Trophoblast cell (in vitro differentiated cells and primary cell): ENCODE results near the gene GFPT2.

Source experiments
- DNase-seq, 2 donors: peaks; one replicate each; pipeline ENCODE4 v3.0.0-alpha.2; 2016
- H2AFZ ChIP-seq: 2 replicates; pipeline ENCODE4 v1.6.1; 2013; ENCODE audit warnings: low read length, moderate library complexity, mild to moderate bottlenecking; ENCODE audit not compliant: insufficient read depth, poor library complexity
- H2AK5ac ChIP-seq: 2 replicates; pipeline ENCODE4 v1.6.1; 2013; ENCODE audit warnings: mild to moderate bottlenecking, low read length
- H2BK120ac ChIP-seq: 2 replicates; pipeline ENCODE4 v1.6.1; 2013; ENCODE audit warnings: low read length, mild to moderate bottlenecking, moderate library complexity; ENCODE audit not compliant: insufficient read depth, poor library complexity
- H2BK12ac ChIP-seq: 2 replicates; pipeline ENCODE4 v1.6.1; 2013; ENCODE audit warnings: mild to moderate bottlenecking, low read length, moderate library complexity
- H2BK5ac ChIP-seq: 2 replicates; pipeline ENCODE4 v1.6.1; 2013; ENCODE audit warnings: low read length, low read depth, moderate library complexity, mild to moderate bottlenecking; ENCODE audit not compliant: poor library complexity
- H3K14ac ChIP-seq: 2 replicates; pipeline ENCODE4 v1.6.1; 2013; ENCODE audit warnings: mild to moderate bottlenecking, low read length
- H3K18ac ChIP-seq: 2 replicates; pipeline ENCODE4 v1.6.1; 2013; ENCODE audit warnings: mild to moderate bottlenecking, low read length
- H3K23ac ChIP-seq: 2 replicates; pipeline ENCODE4 v1.6.1; 2013; ENCODE audit warnings: low read length
- H3K27ac ChIP-seq: 2 replicates; pipeline ENCODE4 v1.5.1; 2013; ENCODE audit warnings: low read depth, mild to moderate bottlenecking, inconsistent platforms, low read length, moderate library complexity
- H3K27me3 ChIP-seq: 2 replicates; pipeline ENCODE4 v1.6.1; 2013; ENCODE audit warnings: inconsistent platforms, mild to moderate bottlenecking, low read length, moderate library complexity; ENCODE audit not compliant: insufficient read depth
- H3K36me3 ChIP-seq, 2 experiments: 1 replicate in 1 of 2; 2 replicates in 1 of 2; pipeline ENCODE4 v1.6.1; 2013; ENCODE audit warnings: low read length in 2 of 2, mild to moderate bottlenecking in 2 of 2, moderate library complexity in 1 of 2; ENCODE audit not compliant: insufficient read depth in 2 of 2, control insufficient read depth in 1 of 2
- H3K4ac ChIP-seq: 2 replicates; pipeline ENCODE4 v1.6.1; 2013; ENCODE audit warnings: low read depth, mild to moderate bottlenecking, low read length, moderate library complexity
- H3K4me1 ChIP-seq, 2 experiments: 1 replicate in 1 of 2; 2 replicates in 1 of 2; pipeline ENCODE4 v1.6.1; 2013; ENCODE audit warnings: low read length in 2 of 2, mild to moderate bottlenecking in 2 of 2, moderate library complexity in 1 of 2; ENCODE audit not compliant: insufficient read depth in 2 of 2, control insufficient read depth in 1 of 2
- H3K4me2 ChIP-seq: 2 replicates; pipeline ENCODE4 v1.6.1; 2013; ENCODE audit warnings: inconsistent platforms, mild to moderate bottlenecking, low read length, moderate library complexity
- H3K4me3 ChIP-seq: 2 replicates; pipeline ENCODE4 v1.5.1; 2013; ENCODE audit warnings: mild to moderate bottlenecking, low read depth, low read length, inconsistent platforms
- H3K79me1 ChIP-seq: one replicate; pipeline ENCODE4 v1.6.1; 2013; ENCODE audit warnings: low read length
- H3K79me2 ChIP-seq: 2 replicates; pipeline ENCODE4 v1.6.1; 2013; ENCODE audit warnings: low read length, mild to moderate bottlenecking; ENCODE audit not compliant: control insufficient read depth, insufficient read depth, poor library complexity
- H3K9ac ChIP-seq: 2 replicates; pipeline ENCODE4 v1.6.1; 2013; ENCODE audit warnings: mild to moderate bottlenecking, low read length
- H3K9me3 ChIP-seq: 2 replicates; pipeline ENCODE4 v1.6.1; 2013; ENCODE audit warnings: low read depth, mild to moderate bottlenecking, control low read depth, inconsistent platforms, low read length; ENCODE audit not compliant: insufficient read depth
- H4K12ac ChIP-seq: 2 replicates; pipeline ENCODE4 v1.6.1; 2013; ENCODE audit warnings: low read depth, mild to moderate bottlenecking, low read length, moderate library complexity
- H4K8ac ChIP-seq: 2 replicates; pipeline ENCODE4 v1.6.1; 2013; ENCODE audit warnings: low read depth, mild to moderate bottlenecking, low read length, moderate library complexity
- H4K91ac ChIP-seq: one replicate; pipeline ENCODE4 v1.6.1; 2013; ENCODE audit warnings: low read depth, mild to moderate bottlenecking, low read length, moderate library complexity
- WGBS: extraction: QIAGEN DNeasy Blood & Tissue Kit; methylation state at CpG from one replicate; pipeline ENCODE4 v1.1.7; 2013; ENCODE audit warnings: missing lambda C conversion rate; ENCODE audit not compliant: insufficient read length, insufficient coverage; ENCODE audit errors: extremely low coverage; 5-methylcytosine and 5-hydroxymethylcytosine counted together

Gene GFPT2

GRCh38 chr5:180376511-180376910 lies 23.4 kb upstream of the GFPT2 start:
- H3K36me3 ChIP-seq = no peaks in the 10 kb centered on the region
- no peak overlapping the region for H4K8ac ChIP-seq
- no peak overlapping the region for H3K4me2 ChIP-seq
- no peak overlapping the region for H3K9ac ChIP-seq
- no peaks in the 10 kb centered on the region for H3K79me2 ChIP-seq
- no peak overlapping the region for H2AK5ac ChIP-seq
- H3K9me3 ChIP-seq = peaks cover 3% of the 10 kb centered on the region
- H3K4me3 ChIP-seq = no peak overlapping the region
- no CpG with 5 or more reads among the region's 6 CpGs for WGBS
- no peak overlapping the region for H2BK5ac ChIP-seq
- no peak overlapping the region for H3K4ac ChIP-seq
- no peak overlapping the region for H4K91ac ChIP-seq
- no peaks in the 10 kb centered on the region for H3K4me1 ChIP-seq
- H3K23ac ChIP-seq = no peak overlapping the region
- H3K27ac ChIP-seq = no peak overlapping the region
- H3K18ac ChIP-seq = no peak overlapping the region
- no peaks in the 10 kb centered on the region for H3K79me1 ChIP-seq
- DNase-seq = no peak
- H3K14ac ChIP-seq = no peak overlapping the region
- no peak overlapping the region for H4K12ac ChIP-seq
- H2BK12ac ChIP-seq = no peak overlapping the region
- no peaks in the 10 kb centered on the region for H3K27me3 ChIP-seq
- no peak overlapping the region for H2AFZ ChIP-seq
- H2BK120ac ChIP-seq = no peak overlapping the region

DNA sequence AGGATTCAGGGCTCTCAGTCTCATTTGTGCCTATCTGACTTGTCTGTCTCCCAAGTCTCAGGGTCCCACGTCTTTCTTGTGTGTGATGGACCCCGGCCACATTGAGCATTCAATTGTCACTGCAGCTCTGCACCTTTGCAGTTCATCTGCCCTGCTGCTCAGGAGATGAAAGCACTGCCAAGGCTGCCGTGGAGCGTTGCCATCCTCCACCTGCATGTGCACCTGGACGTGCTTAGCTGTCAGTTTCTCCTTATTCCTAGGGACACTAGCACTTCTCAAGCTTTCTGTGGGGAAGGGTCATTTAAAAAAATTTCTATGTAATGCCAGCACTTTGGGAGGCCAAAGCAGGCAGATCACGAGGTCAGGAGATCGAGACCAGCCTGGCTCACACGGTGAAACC lies 22.8 kb upstream of the GFPT2 start:
- H3K27ac ChIP-seq = no peak overlapping the region
- no peak overlapping the region for H3K4ac ChIP-seq
- H2BK12ac ChIP-seq = no peak overlapping the region
- H2BK5ac ChIP-seq = no peak overlapping the region
- no peak overlapping the region for H3K18ac ChIP-seq
- H4K8ac ChIP-seq = no peak overlapping the region
- no peak overlapping the region for H3K23ac ChIP-seq
- no peak overlapping the region for H2BK120ac ChIP-seq
- H4K91ac ChIP-seq = no peak overlapping the region
- no peak overlapping the region for H2AK5ac ChIP-seq
- H3K79me1 ChIP-seq = no peaks in the 10 kb centered on the region
- H3K9me3 ChIP-seq = peaks cover 3% of the 10 kb centered on the region
- H3K4me1 ChIP-seq = no peaks in the 10 kb centered on the region
- no CpG with 5 or more reads among the region's 8 CpGs for WGBS
- H3K79me2 ChIP-seq = no peaks in the 10 kb centered on the region
- H3K9ac ChIP-seq = no peak overlapping the region
- no peak for DNase-seq
- no peak overlapping the region for H2AFZ ChIP-seq
- no peak overlapping the region for H3K4me2 ChIP-seq
- no peaks in the 10 kb centered on the region for H3K36me3 ChIP-seq
- H3K4me3 ChIP-seq = no peak overlapping the region
- no peak overlapping the region for H3K14ac ChIP-seq
- no peaks in the 10 kb centered on the region for H3K27me3 ChIP-seq
- H4K12ac ChIP-seq = no peak overlapping the region

DNA sequence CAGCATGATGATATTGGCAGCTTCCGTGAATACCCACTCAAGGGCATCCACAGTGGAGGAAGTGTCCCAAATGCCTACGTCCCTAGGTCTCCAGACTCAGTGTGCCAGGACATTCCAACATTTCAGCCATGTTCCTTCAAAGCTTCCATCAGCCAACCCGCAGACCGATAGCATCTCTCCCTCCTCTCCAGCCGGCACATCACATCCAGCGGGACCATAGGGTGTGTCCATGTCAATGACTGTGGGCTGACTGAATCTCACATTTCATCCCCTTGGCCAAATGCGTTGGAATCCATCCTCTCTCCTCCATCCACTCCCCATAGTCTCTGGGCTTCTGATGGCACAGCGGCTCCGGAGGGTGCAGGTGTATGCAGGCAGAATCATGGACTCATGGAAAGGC lies 22.2 kb upstream of the GFPT2 start:
- no peak overlapping the region for H3K4ac ChIP-seq
- H2BK120ac ChIP-seq = no peak overlapping the region
- H4K91ac ChIP-seq = no peak overlapping the region
- no peak overlapping the region for H2BK5ac ChIP-seq
- H3K4me1 ChIP-seq = no peaks in the 10 kb centered on the region
- no peak overlapping the region for H3K18ac ChIP-seq
- H2AFZ ChIP-seq = no peak overlapping the region
- H3K14ac ChIP-seq = no peak overlapping the region
- no peak overlapping the region for H2AK5ac ChIP-seq
- no peak overlapping the region for H3K23ac ChIP-seq
- peak; percentile 43 to 71 for DNase-seq
- no peak overlapping the region for H3K9ac ChIP-seq
- H3K4me2 ChIP-seq = no peak overlapping the region
- H3K4me3 ChIP-seq = no peak overlapping the region
- no peaks in the 10 kb centered on the region for H3K79me2 ChIP-seq
- H3K36me3 ChIP-seq = no peaks in the 10 kb centered on the region
- no peak overlapping the region for H4K8ac ChIP-seq
- WGBS = no CpG with 5 or more reads among the region's 9 CpGs
- H2BK12ac ChIP-seq = no peak overlapping the region
- no peak overlapping the region for H4K12ac ChIP-seq
- H3K27ac ChIP-seq = no peak overlapping the region
- no peaks in the 10 kb centered on the region for H3K27me3 ChIP-seq
- H3K9me3 ChIP-seq = peaks cover 3% of the 10 kb centered on the region
- H3K79me1 ChIP-seq = no peaks in the 10 kb centered on the region

DNA sequence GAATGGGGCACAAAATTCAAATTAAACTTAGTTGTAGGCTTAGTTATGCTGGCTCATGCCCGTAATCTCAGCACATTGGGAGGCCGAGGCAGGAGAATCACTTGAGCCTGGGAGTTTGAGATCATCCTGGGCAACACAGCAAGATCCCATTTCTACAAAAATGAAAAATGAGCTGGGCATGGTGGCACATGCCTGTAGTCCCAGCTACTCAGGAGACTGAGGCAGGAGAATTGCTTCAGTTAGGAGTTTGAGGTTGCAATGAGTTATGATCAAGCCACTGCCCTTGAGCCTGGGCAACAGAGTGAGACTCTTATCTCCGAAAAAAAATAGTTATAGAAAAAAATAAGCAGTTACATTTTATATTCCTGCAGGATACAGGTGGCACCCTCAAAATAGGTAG lies 20.7 kb upstream of the GFPT2 start:
- Histone ChIP-seq H3K9ac (no peak overlapping the region), H3K79me2 (no peaks in the 10 kb centered on the region), H2BK5ac (no peak overlapping the region), H3K36me3 (no peaks in the 10 kb centered on the region), H4K91ac (no peak overlapping the region), H3K4me2 (no peak overlapping the region), H3K27me3 (no peaks in the 10 kb centered on the region), H2BK120ac (no peak overlapping the region), H4K8ac (no peak overlapping the region), H3K18ac (no peak overlapping the region), H3K79me1 (no peaks in the 10 kb centered on the region), H3K4ac (no peak overlapping the region), H3K27ac (no peak overlapping the region), H4K12ac (no peak overlapping the region), H3K4me1 (no peaks in the 10 kb centered on the region), H2AFZ (no peak overlapping the region), H3K14ac (no peak overlapping the region), H3K4me3 (no peak overlapping the region), H3K23ac (no peak overlapping the region), H3K9me3 (peaks cover 3% of the 10 kb centered on the region), H2BK12ac (no peak overlapping the region), H2AK5ac (no peak overlapping the region)
- no peak for DNase-seq
- WGBS = no CpG with 5 or more reads among the region's 3 CpGs
